Astrocyte (in vitro differentiated cells and primary cell): Measurements from ENCODE around the gene RHBDL1. TPM values are rescaled to one million over a fixed set of nuclear protein-coding genes. Genes with fewer than 3 reads are reported as not detected.
A peak's percentile ranks its signal among the peaks of the same experiment; 100 is the strongest.

ENCODE experiments used
- DNase-seq: peaks from one replicate; pipeline ENCODE4 v3.0.0-alpha.2; 2010; ENCODE audit warnings: low read depth
- FAIRE-seq: peaks from 2 replicates; lab custom pipeline; 2011; peaks lifted over from hg19 to GRCh38; lab: Jason Lieb, UNC
- H2AFZ ChIP-seq: 2 replicates; pipeline ENCODE4 v1.6.0; 2012; ENCODE audit warnings: low read depth, low read length, inconsistent platforms
- H3K27ac ChIP-seq: 2 replicates; pipeline ENCODE4 v1.5.1; 2011; ENCODE audit warnings: low read depth, low read length, inconsistent platforms
- H3K27me3 ChIP-seq: 2 replicates; pipeline ENCODE4 v1.6.0; 2011; ENCODE audit warnings: low read length, inconsistent platforms; ENCODE audit not compliant: insufficient read depth
- H3K36me3 ChIP-seq: 2 replicates; pipeline ENCODE4 v1.5.1; 2011; ENCODE audit warnings: low read length, inconsistent platforms; ENCODE audit not compliant: insufficient read depth
- H3K4me1 ChIP-seq: 2 replicates; pipeline ENCODE4 v1.5.1; 2011; ENCODE audit warnings: low read length, inconsistent platforms; ENCODE audit not compliant: insufficient read depth
- H3K4me2 ChIP-seq: 2 replicates; pipeline ENCODE4 v1.6.0; 2012; ENCODE audit warnings: low read length, inconsistent platforms
- H3K4me3 ChIP-seq: 2 replicates; pipeline ENCODE4 v1.5.1; 2011; ENCODE audit warnings: low read depth, mild to moderate bottlenecking, low read length, inconsistent platforms; ENCODE audit not compliant: insufficient read depth
- H3K79me2 ChIP-seq: 2 replicates; pipeline ENCODE4 v1.6.0; 2012; ENCODE audit warnings: mild to moderate bottlenecking, low read length, inconsistent platforms; ENCODE audit not compliant: insufficient read depth
- H3K9ac ChIP-seq: 2 replicates; pipeline ENCODE4 v1.6.0; 2012; ENCODE audit warnings: mild to moderate bottlenecking, low read length, inconsistent platforms
- H3K9me3 ChIP-seq: 2 replicates; pipeline ENCODE4 v1.5.1; 2012; ENCODE audit warnings: low read depth, mild to moderate bottlenecking, low read length, inconsistent platforms; ENCODE audit not compliant: insufficient read depth
- H4K20me1 ChIP-seq: 2 replicates; pipeline ENCODE4 v1.6.0; 2012; ENCODE audit warnings: low read length, inconsistent platforms; ENCODE audit not compliant: insufficient read depth
- H3K27ac Mint-ChIP-seq: one replicate; pipeline ENCODE4 v1.8.0; 2021; ENCODE audit warnings: mild to moderate bottlenecking, mixed read lengths; ENCODE audit not compliant: unreplicated experiment
- H3K27me3 Mint-ChIP-seq: one replicate; pipeline ENCODE4 v1.8.0; 2021; ENCODE audit warnings: low read depth, mixed read lengths; ENCODE audit not compliant: unreplicated experiment
- H3K36me3 Mint-ChIP-seq: one replicate; pipeline ENCODE4 v1.8.0; 2021; ENCODE audit warnings: low read depth, mixed read lengths; ENCODE audit not compliant: unreplicated experiment
- H3K4me1 Mint-ChIP-seq: one replicate; pipeline ENCODE4 v1.8.0; 2021; ENCODE audit warnings: low read depth, mixed read lengths; ENCODE audit not compliant: unreplicated experiment
- H3K4me3 Mint-ChIP-seq: one replicate; pipeline ENCODE4 v1.8.0; 2021; ENCODE audit warnings: mild to moderate bottlenecking, moderate library complexity, mixed read lengths; ENCODE audit not compliant: unreplicated experiment
- H3K9me3 Mint-ChIP-seq: one replicate; pipeline ENCODE4 v1.8.0; 2021; ENCODE audit warnings: mild to moderate bottlenecking, mixed read lengths; ENCODE audit not compliant: unreplicated experiment
- CTCF ChIP-seq: IDR thresholded peaks from 2 replicates; pipeline ENCODE4 v1.5.1; 2011; ENCODE audit warnings: low read depth, mild to moderate bottlenecking, inconsistent platforms, low read length, moderate library complexity; ENCODE audit not compliant: insufficient read depth
- EZH2 ChIP-seq: IDR thresholded peaks from 2 replicates; pipeline ENCODE4 v1.6.1; 2012; ENCODE audit warnings: mild to moderate bottlenecking, low read length, inconsistent platforms; ENCODE audit not compliant: insufficient read depth
- total RNA-seq: library from RNA; stranded (reverse); gene quantifications from 2 replicates; pipeline ENCODE4 v1.2.1, GENCODE V29; 2021

RHBDL1 gene
- total RNA-seq, 1 donor from 2014 or later = 4.9 TPM

- Mint-ChIP-seq H3K9me3 (peaks cover 2% of the 10 kb centered on the region), H3K36me3 (no peaks in the 10 kb centered on the region), H3K4me3 (no peak overlapping the region), H3K27ac (peak overlapping the region; percentile 38), H3K4me1 (no peaks in the 10 kb centered on the region), H3K27me3 (peaks cover 49% of the 10 kb centered on the region)
- H3K4me1 ChIP-seq = peaks cover 2% of the 10 kb centered on the region
- peaks cover 38% of the 10 kb centered on the region for H3K27me3 ChIP-seq
- no peak overlapping the region for H3K4me2 ChIP-seq
- no peak for TF ChIP-seq EZH2
- no peak for TF ChIP-seq CTCF
- H3K9ac ChIP-seq = no peak overlapping the region
- no peaks in the 10 kb centered on the region for H3K79me2 ChIP-seq
- H3K27ac ChIP-seq = no peak overlapping the region
- H2AFZ ChIP-seq = no peak overlapping the region
- no peak overlapping the region for H3K4me3 ChIP-seq
- H3K9me3 ChIP-seq = no peaks in the 10 kb centered on the region
- FAIRE-seq = no peak
- DNase-seq = no peak
- peaks cover 28% of the 10 kb centered on the region for H4K20me1 ChIP-seq
- H3K36me3 ChIP-seq = no peaks in the 10 kb centered on the region
Measured at GRCh38 chr16:702341-702740, 26.9 kb downstream of the RHBDL1 start.

DNA sequence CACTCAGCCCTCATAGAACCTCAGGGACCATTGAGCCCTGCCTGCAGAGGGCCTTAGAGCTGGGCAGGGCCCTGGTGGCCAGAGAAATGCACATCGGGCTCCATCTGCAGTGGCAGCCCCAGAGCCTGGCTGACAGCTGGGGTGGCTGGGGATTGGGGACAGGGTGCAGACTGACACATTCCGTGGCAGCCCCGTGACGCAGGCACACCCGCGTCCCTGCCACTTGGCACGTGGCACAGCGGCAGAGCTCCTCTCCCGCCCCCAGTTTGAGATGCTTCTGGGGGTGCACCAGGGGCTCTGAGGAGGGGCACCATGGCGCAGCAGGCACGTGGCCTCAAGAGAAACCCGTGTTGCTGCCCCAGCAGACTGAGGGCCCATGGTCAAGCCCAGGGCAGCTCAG is 27.9 kb downstream of the RHBDL1 start:
- no peak for FAIRE-seq
- H3K4me1 ChIP-seq = peaks cover 2% of the 10 kb centered on the region
- H3K9me3 ChIP-seq = no peaks in the 10 kb centered on the region
- H3K4me1 Mint-ChIP-seq = no peaks in the 10 kb centered on the region
- no peaks in the 10 kb centered on the region for H3K36me3 Mint-ChIP-seq
- DNase-seq = no peak
- no peak overlapping the region for H3K27ac ChIP-seq
- no peak overlapping the region for H3K27ac Mint-ChIP-seq
- peaks cover 28% of the 10 kb centered on the region for H4K20me1 ChIP-seq
- no peak overlapping the region for H3K4me2 ChIP-seq
- peaks cover 49% of the 10 kb centered on the region for H3K27me3 Mint-ChIP-seq
- no peaks in the 10 kb centered on the region for H3K79me2 ChIP-seq
- no peak overlapping the region for H3K4me3 Mint-ChIP-seq
- H2AFZ ChIP-seq = no peak overlapping the region
- no peak overlapping the region for H3K9ac ChIP-seq
- H3K27me3 ChIP-seq = peaks cover 41% of the 10 kb centered on the region
- peaks cover 5% of the 10 kb centered on the region for H3K9me3 Mint-ChIP-seq
- no peaks in the 10 kb centered on the region for H3K36me3 ChIP-seq
- no peak overlapping the region for H3K4me3 ChIP-seq
- TF ChIP-seq CTCF (no peak), EZH2 (no peak)

GRCh38 chr16:704047-704446 is 28.6 kb downstream of the RHBDL1 start:
- H3K36me3 Mint-ChIP-seq = no peaks in the 10 kb centered on the region
- H3K4me3 Mint-ChIP-seq = no peak overlapping the region
- no peaks in the 10 kb centered on the region for H3K79me2 ChIP-seq
- no peaks in the 10 kb centered on the region for H3K36me3 ChIP-seq
- H3K9me3 Mint-ChIP-seq = peaks cover 5% of the 10 kb centered on the region
- peaks cover 49% of the 10 kb centered on the region for H3K27me3 Mint-ChIP-seq
- peaks cover 43% of the 10 kb centered on the region for H3K27me3 ChIP-seq
- no peaks in the 10 kb centered on the region for H3K4me1 Mint-ChIP-seq
- no peak for DNase-seq
- no peak for FAIRE-seq
- no peak overlapping the region for H3K4me2 ChIP-seq
- H3K4me1 ChIP-seq = peaks cover 2% of the 10 kb centered on the region
- peaks cover 30% of the 10 kb centered on the region for H4K20me1 ChIP-seq
- TF ChIP-seq EZH2 = no peak
- no peak for TF ChIP-seq CTCF
- H3K9me3 ChIP-seq = no peaks in the 10 kb centered on the region
- H3K9ac ChIP-seq = no peak overlapping the region
- H3K27ac Mint-ChIP-seq = no peak overlapping the region
- H3K27ac ChIP-seq = no peak overlapping the region
- H3K4me3 ChIP-seq = no peak overlapping the region
- no peak overlapping the region for H2AFZ ChIP-seq
